Smooth muscle cell of the brain vasculature (primary cell): ENCODE data around the gene PHACTR1.

Experiments used
- DNase-seq: peaks from one replicate; pipeline ENCODE4 v3.0.0-alpha.2; 2012; ENCODE audit warnings: low read depth, low spot score

Gene PHACTR1

GRCh38 chr6:13071550-13072345 is 355.2 kb downstream of the PHACTR1 start:
- no peak for DNase-seq

- DNase-seq: no peak
Observed at GRCh38 chr6:13072686-13073347, 356.2 kb downstream of the PHACTR1 start.

- no peak for DNase-seq
Observed at GRCh38 chr6:13074415-13075140, 358.0 kb downstream of the PHACTR1 start.

GRCh38 chr6:13075141-13075845 is 358.7 kb downstream of the PHACTR1 start:
- DNase-seq: no peak

GRCh38 chr6:13076575-13076974 is 360.0 kb downstream of the PHACTR1 start:
- no peak for DNase-seq

GRCh38 chr6:13077117-13077516 is 360.6 kb downstream of the PHACTR1 start:
- DNase-seq: no peak

- no peak for DNase-seq
Observed at GRCh38 chr6:13079096-13079723, 362.6 kb downstream of the PHACTR1 start.

GRCh38 chr6:13080462-13081188 is 364.1 kb downstream of the PHACTR1 start:
- DNase-seq: no peak

GRCh38 chr6:13081189-13081563 is 364.6 kb downstream of the PHACTR1 start:
- no peak for DNase-seq

GRCh38 chr6:13089296-13089994 is 372.9 kb downstream of the PHACTR1 start:
- DNase-seq: no peak

GRCh38 chr6:13091192-13091591 is 374.6 kb downstream of the PHACTR1 start:
- no peak for DNase-seq

GRCh38 chr6:13094781-13095425 is 378.3 kb downstream of the PHACTR1 start:
- DNase-seq: no peak

- no peak for DNase-seq
Observed at GRCh38 chr6:13096084-13096483, 379.5 kb downstream of the PHACTR1 start.

GRCh38 chr6:13097454-13097853 is 380.9 kb downstream of the PHACTR1 start:
- no peak for DNase-seq

- no peak for DNase-seq
Observed at GRCh38 chr6:13098006-13098405, 381.4 kb downstream of the PHACTR1 start.

- DNase-seq: no peak
Observed at GRCh38 chr6:13098793-13099570, 382.4 kb downstream of the PHACTR1 start.

GRCh38 chr6:13099771-13100170 is 383.2 kb downstream of the PHACTR1 start:
- no peak for DNase-seq

- no peak for DNase-seq
Observed at GRCh38 chr6:13101409-13101808, 384.8 kb downstream of the PHACTR1 start.

- no peak for DNase-seq
Observed at GRCh38 chr6:13101985-13102384, 385.4 kb downstream of the PHACTR1 start.
